Spinal cord (tissue), 10 donors: ENCODE data around the gene VPS13A. TPM values are rescaled to one million over a fixed set of nuclear protein-coding genes. Genes with fewer than 3 reads are reported as not detected.
"Not testable (repeated sequence)": the region's sequence is repeated elsewhere in the genome, so short reads cannot be mapped to it uniquely, and the experiment has no call there.

Experiments
- DNase-seq, 6 donors: peaks; one replicate each; pipeline versions ENCODE4 v3.0.0 to v3.0.0-alpha.2; 2013 to 2015; ENCODE audit warnings: low spot score in 6 of 6, low read depth in 4 of 6
- H3K27ac ChIP-seq: one replicate; pipeline ENCODE4 v1.5.1; 2013; ENCODE audit warnings: low read depth, low read length, control low read depth
- H3K27me3 ChIP-seq: one replicate; pipeline ENCODE4 v1.6.1; 2013; ENCODE audit warnings: low read length; ENCODE audit not compliant: control insufficient read depth, insufficient read depth
- H3K36me3 ChIP-seq: one replicate; pipeline ENCODE4 v1.6.1; 2013; ENCODE audit warnings: low read length; ENCODE audit not compliant: control insufficient read depth, insufficient read depth
- H3K4me1 ChIP-seq: one replicate; pipeline ENCODE4 v1.6.1; 2013; ENCODE audit warnings: low read length; ENCODE audit not compliant: control insufficient read depth, insufficient read depth
- H3K4me3 ChIP-seq: one replicate; pipeline ENCODE4 v1.5.1; 2013; ENCODE audit warnings: low read depth, low read length, control low read depth
- H3K9me3 ChIP-seq: one replicate; pipeline ENCODE4 v1.6.1; 2013; ENCODE audit warnings: low read length; ENCODE audit not compliant: control insufficient read depth, insufficient read depth
- WGBS: methylation state at CpG from one replicate; pipeline ENCODE4 v1.1.5; 2013; ENCODE audit warnings: missing lambda C conversion rate; ENCODE audit not compliant: insufficient coverage; 5-methylcytosine and 5-hydroxymethylcytosine counted together
- polyA plus RNA-seq, 2 donors: library from polyadenylated mRNA; unstranded; fragments of 120-200 nt; gene quantifications; one replicate each; pipeline ENCODE4 v1.2.1, GENCODE V29; 2013; ENCODE audit not compliant: insufficient read length in 2 of 2
- total RNA-seq, 2 donors: library from RNA; depleted of rRNA in 1 of 2; stranded (reverse); fragments of 120-200 nt in 1 of 2; fragments of >200 nt in 1 of 2; gene quantifications; one replicate each; pipeline versions ENCODE4 v1.2.3 to v1.2.4, GENCODE V29; 2013 to 2014
- donor health status: healthy.

The VPS13A gene
- total and polyA plus RNA-seq, 4 donors = 13.2 to 58.9 (median 21.1) TPM

GRCh38 chr9:77221431-77221830, 44.1 kb downstream of the VPS13A start:
- Histone ChIP-seq H3K36me3 (no peaks in the 10 kb centered on the region), H3K27me3 (no peaks in the 10 kb centered on the region), H3K4me1 (no peaks in the 10 kb centered on the region), H3K9me3 (no peaks in the 10 kb centered on the region), H3K4me3 (no peak overlapping the region), H3K27ac (no peak overlapping the region)
- DNase-seq = no peak
- WGBS = no CpG with 5 or more reads among the region's 3 CpGs

DNA sequence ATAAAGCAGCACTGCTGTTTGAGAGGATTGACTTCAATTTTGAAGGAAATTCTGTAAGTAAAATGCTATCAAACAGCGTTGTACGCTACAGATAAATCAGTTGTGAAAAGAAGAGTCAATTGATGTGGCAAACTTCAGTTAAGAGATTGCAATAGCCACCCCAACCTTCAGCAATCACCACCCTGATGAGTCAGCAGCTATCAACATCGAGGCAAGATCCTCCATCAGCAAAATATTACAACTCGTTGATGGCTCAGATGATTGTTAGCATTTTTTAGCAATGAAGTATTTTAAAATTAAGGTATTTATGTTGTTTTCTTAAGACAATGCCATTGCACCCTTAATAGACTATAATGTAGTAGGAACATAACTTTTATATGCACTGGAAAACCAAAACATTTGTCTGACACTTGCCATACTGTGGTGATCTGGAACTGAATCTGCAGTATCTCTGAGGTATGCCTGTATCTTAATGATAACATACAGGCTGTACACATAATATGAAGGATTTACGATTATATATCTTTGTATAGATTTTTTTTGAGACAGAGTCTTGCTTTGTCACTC, 47.5 kb downstream of the VPS13A start:
- Histone ChIP-seq H3K27ac (no peak overlapping the region), H3K4me1 (no peaks in the 10 kb centered on the region), H3K36me3 (peaks cover 3% of the 10 kb centered on the region), H3K4me3 (no peak overlapping the region), H3K27me3 (no peaks in the 10 kb centered on the region), H3K9me3 (no peaks in the 10 kb centered on the region)
- no peak for DNase-seq
- WGBS = no CpG with 5 or more reads among the region's 5 CpGs

GRCh38 chr9:77236693-77237092, 59.4 kb downstream of the VPS13A start:
- no peak overlapping the region for H3K4me3 ChIP-seq
- DNase-seq = no peak
- H3K9me3 ChIP-seq = peaks cover 1% of the 10 kb centered on the region
- no peaks in the 10 kb centered on the region for H3K27me3 ChIP-seq
- H3K4me1 ChIP-seq = no peaks in the 10 kb centered on the region
- H3K27ac ChIP-seq = no peak overlapping the region
- 89% methylated on average over 2 of the region's 5 CpGs for WGBS
- no peaks in the 10 kb centered on the region for H3K36me3 ChIP-seq

GRCh38 chr9:77237896-77238295, 60.6 kb downstream of the VPS13A start:
- Histone ChIP-seq H3K4me3 (no peak overlapping the region), H3K4me1 (no peaks in the 10 kb centered on the region), H3K36me3 (no peaks in the 10 kb centered on the region), H3K27ac (no peak overlapping the region), H3K27me3 (no peaks in the 10 kb centered on the region), H3K9me3 (no peaks in the 10 kb centered on the region)
- no peak for DNase-seq
- WGBS = no CpG with 5 or more reads among the region's 2 CpGs

DNA sequence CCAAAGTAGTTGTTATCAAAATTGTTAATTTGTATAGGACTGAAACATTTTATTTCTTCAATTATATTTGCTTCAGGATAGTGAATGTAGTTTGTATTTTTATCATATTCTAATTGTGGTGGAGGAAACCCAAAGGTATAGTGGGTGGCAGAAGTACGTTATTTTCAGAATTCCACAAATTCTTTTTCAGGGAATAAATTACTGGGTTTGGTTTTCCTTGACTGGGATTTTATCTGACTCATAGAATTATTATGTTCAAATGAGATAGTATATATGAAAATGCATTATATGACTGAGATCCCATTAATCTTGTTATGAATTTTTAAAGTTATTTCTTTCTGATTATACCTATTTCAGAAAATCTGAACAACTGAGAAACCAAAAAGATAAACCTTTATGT, 73.7 kb downstream of the VPS13A start:
- Histone ChIP-seq H3K36me3 (no peaks in the 10 kb centered on the region), H3K27me3 (no peaks in the 10 kb centered on the region), H3K9me3 (no peaks in the 10 kb centered on the region), H3K4me1 (no peaks in the 10 kb centered on the region), H3K4me3 (no peak overlapping the region), H3K27ac (no peak overlapping the region)
- DNase-seq = no peak
- no CpG with 5 or more reads among the region's 1 CpG for WGBS

DNA sequence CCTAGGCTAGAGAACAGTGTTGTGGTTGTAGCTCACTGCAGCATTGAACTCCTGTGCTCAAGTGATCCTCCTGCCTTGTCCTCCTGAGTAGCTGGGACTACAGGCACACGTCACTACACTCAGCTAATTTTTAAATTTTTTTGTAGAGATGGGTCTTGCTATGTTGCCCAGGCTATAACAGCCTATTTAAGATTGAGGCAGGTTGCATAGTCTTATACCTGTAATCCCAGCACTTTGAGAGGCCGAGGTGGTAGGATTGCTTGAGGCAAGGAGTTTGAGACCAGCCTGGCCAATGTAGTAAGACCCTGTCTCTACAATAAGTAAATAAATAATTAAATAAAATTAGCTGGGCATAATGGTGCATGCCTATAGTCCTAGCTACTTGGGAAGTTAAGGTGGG, 79.9 kb downstream of the VPS13A start:
- Histone ChIP-seq H3K4me3 (no peak overlapping the region), H3K27me3 (no peaks in the 10 kb centered on the region), H3K27ac (no peak overlapping the region), H3K9me3 (no peaks in the 10 kb centered on the region), H3K36me3 (no peaks in the 10 kb centered on the region), H3K4me1 (no peaks in the 10 kb centered on the region)
- DNase-seq = no peak
- no CpG with 5 or more reads among the region's 2 CpGs for WGBS

- no peaks in the 10 kb centered on the region for H3K36me3 ChIP-seq
- 98% methylated on average over 5 of the region's 8 CpGs for WGBS
- DNase-seq = no peak
- no peaks in the 10 kb centered on the region for H3K27me3 ChIP-seq
- H3K4me1 ChIP-seq = no peaks in the 10 kb centered on the region
- no peak overlapping the region for H3K27ac ChIP-seq
- no peak overlapping the region for H3K4me3 ChIP-seq
- peaks cover 2% of the 10 kb centered on the region for H3K9me3 ChIP-seq
Observed at GRCh38 chr9:77261605-77262004, 84.3 kb downstream of the VPS13A start.

- not testable (repeated sequence) for DNase-seq, H3K4me1 ChIP-seq, H3K36me3 ChIP-seq, H3K9me3 ChIP-seq, H3K4me3 ChIP-seq, H3K27me3 ChIP-seq, H3K27ac ChIP-seq
- 98% methylated on average over 4 of the region's 5 CpGs for WGBS
Observed at GRCh38 chr9:77267762-77268161, 90.4 kb downstream of the VPS13A start.

DNA sequence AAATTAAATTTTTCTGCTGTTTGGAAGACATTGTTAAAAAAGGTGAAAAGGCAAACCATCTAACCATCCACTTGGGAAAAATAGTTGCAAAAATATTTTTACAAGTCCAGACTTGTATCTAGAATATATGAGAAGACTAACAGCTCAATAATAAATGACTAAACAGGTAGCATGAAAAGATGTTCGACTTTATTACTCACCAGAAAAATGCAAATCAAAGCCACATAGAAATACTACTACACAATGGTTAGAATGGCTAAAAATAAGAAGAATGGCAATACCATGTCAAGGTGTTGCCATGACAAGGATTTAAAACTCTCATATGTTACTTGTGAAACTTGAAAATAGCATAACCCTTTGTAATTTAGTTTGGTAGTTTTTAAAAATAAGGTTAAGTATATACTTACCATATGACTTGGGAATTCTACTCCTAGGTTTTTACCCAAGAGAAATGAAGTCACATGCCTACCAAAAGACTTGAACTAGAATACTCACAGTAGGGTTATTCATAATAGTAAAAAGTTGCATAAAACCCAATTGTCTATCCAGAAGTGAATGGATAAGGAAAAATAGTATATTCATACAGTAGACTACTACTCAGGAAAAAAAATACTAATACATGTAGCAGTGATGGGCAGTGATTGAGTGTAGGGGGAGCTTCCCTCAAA, 93.8 kb downstream of the VPS13A start:
- Histone ChIP-seq H3K27ac (no peak overlapping the region), H3K36me3 (no peaks in the 10 kb centered on the region), H3K4me1 (no peaks in the 10 kb centered on the region), H3K9me3 (no peaks in the 10 kb centered on the region), H3K27me3 (no peaks in the 10 kb centered on the region), H3K4me3 (no peak overlapping the region)
- no CpG with 5 or more reads among the region's 1 CpG for WGBS
- no peak for DNase-seq

GRCh38 chr9:77276799-77277198, 99.5 kb downstream of the VPS13A start:
- no CpG with 5 or more reads among the region's 3 CpGs for WGBS

More at GRCh38 chr9:77276799-77277198, 99.5 kb downstream of the VPS13A start:
- Histone ChIP-seq H3K9me3 (no peaks in the 10 kb centered on the region), H3K4me1 (no peaks in the 10 kb centered on the region), H3K36me3 (no peaks in the 10 kb centered on the region), H3K4me3 (no peak overlapping the region), H3K27ac (no peak overlapping the region), H3K27me3 (no peaks in the 10 kb centered on the region)
- DNase-seq = no peak
